H1 (cell line): ENCODE data around the gene SLC39A11. TPM values are rescaled to one million over a fixed set of nuclear protein-coding genes. Genes with fewer than 3 reads are reported as not detected.

Experiments
- ATF2 ChIP-seq: IDR thresholded peaks from 2 replicates; pipeline ENCODE4 v1.6.1; 2012; ENCODE audit warnings: low read length, inconsistent platforms
- GTF2F1 ChIP-seq: IDR thresholded peaks from 2 replicates; pipeline ENCODE4 v1.6.1; 2012; ENCODE audit warnings: low read depth, low read length, improper control_type of control experiment, borderline replicate concordance
- JUN ChIP-seq: IDR thresholded peaks from 2 replicates; pipeline ENCODE4 v1.6.1; 2011; ENCODE audit warnings: low read depth, mild to moderate bottlenecking, improper control_type of control experiment, low read length
- RBBP5 ChIP-seq: IDR thresholded peaks from 2 replicates; pipeline ENCODE4 v1.7.1; 2012; ENCODE audit warnings: low read depth, mild to moderate bottlenecking, inconsistent platforms, low read length, moderate library complexity, borderline replicate concordance
- TBP ChIP-seq: IDR thresholded peaks from 2 replicates; pipeline ENCODE4 v1.6.1; 2011; ENCODE audit warnings: low read depth, low read length, improper control_type of control experiment
- polyA plus RNA-seq, 7 experiments: library from polyadenylated mRNA; depleted of rRNA in 3 of 7; stranded (reverse) in 5 of 7; unstranded in 2 of 7; fragments of >200 nt in 5 of 7; fragments of 200-250 nt in 2 of 7; gene quantifications; 1 replicate in 5 of 7; 2 replicates in 1 of 7; 4 replicates in 1 of 7; pipeline versions ENCODE4 v1.2.1 to v1.2.3, GENCODE V29; 2011 to 2013; ENCODE audit warnings: missing spikeins in 2 of 7, mixed read lengths in 2 of 7
- total RNA-seq: library from RNA; stranded (reverse); fragmentation: NEBNext Ultra II Directional; extraction: Animal tissue kit (Norgen Biotek cat#: 25700); gene quantifications from 2 replicates; pipeline ENCODE4 v1.2.1, GENCODE V29; 2021

Gene SLC39A11
- total and polyA plus RNA-seq, 2 of the 8 experiments (the other 6 are each of a cell fraction or from before 2014, with no cell fraction given): 12.2 to 19.6 TPM

DNA sequence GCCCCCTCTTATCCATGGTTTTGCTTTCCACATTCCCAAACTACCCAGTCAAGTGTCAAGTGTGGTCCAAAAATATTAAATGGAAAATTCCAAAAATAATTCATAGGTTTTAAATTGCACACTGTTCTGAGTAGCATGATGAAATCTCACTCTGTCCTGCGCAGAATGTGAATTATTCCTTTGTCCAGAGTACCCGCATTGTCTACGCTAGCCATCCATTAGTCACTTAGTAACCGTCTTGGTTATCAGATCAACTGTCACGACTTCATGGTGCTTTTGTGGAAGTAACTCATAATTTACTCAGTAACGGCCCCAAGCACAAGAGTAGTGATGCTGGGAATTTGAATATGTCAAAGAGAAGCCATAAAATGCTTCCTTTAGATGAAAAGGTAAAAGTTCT is 94.9 kb downstream of the SLC39A11 start (continued):
- TF ChIP-seq ATF2 (no peak), JUN (no peak), RBBP5 (no peak), TBP (no peak), GTF2F1 (no peak)
